NOMO-1 treated with DMSO at 0.1 percent for 48 hours (cell line): ENCODE measurements around the gene ZRANB1.

Experiments used
- DNase-seq: peaks from one replicate; lab custom pipeline; 2025; ENCODE audit not compliant: unreplicated experiment; lab: John Stamatoyannopoulos, UW

The ZRANB1 gene

GRCh38 chr10:124918906-124919305 is 23.0 kb upstream of the ZRANB1 start:
- DNase-seq: no peak

DNA sequence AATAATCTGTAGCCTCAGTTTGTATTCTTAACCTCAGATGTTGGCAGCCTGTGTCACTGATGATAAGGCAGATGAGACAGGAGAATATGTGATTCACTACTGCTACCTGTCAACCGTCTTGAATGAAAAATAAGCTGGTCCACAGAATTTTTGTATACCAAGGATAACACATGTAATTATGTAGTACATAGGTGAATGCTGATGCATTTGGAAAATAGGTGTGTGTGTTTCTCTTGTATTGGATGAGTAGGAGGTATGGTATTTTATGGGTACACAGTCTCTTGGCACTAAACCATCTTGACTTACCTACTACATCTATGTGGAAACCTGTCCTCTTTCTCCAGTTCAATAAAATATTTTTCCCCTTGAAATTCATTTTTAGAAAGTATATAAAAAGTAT is 20.7 kb upstream of the ZRANB1 start:
- no peak for DNase-seq

DNA sequence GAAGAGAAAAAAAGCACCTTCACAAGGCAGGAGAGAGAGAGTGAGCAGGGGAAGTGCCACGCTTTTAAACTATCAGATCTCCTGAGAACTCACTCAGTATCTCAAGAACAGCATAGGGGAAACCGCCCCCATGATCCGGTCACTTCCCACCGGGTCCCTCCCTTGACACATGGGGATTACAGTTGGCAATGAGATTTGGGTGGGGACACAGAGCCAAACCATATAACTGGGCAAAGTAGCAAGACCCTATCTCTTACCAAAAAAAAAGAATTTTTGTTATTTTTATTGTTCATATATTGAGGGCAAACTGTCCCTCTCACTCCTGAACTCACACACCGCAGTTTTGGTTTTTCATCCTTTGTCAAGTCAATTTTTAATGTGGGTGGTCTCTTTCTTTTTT is 18.2 kb upstream of the ZRANB1 start:
- no peak for DNase-seq

DNA sequence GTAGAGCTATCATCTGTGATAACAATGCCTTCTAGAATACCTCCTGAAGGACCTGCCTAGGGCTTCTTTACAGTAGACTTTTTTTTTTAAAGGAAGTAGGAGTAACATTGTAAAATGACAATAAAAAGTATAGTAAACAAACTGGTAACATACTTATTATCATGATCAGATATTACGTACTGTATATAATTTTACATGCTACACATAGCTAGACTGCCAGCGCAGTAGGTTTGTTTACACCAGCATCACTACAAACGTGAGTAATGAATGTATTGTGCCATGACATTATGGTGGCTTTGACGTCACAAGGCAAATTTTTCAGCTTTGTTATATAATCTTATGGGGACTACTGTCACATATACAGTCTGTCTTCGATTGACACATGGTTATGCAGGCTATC is 15.4 kb upstream of the ZRANB1 start:
- DNase-seq: no peak

GRCh38 chr10:124928087-124928486 is 13.8 kb upstream of the ZRANB1 start:
- DNase-seq: no peak

DNA sequence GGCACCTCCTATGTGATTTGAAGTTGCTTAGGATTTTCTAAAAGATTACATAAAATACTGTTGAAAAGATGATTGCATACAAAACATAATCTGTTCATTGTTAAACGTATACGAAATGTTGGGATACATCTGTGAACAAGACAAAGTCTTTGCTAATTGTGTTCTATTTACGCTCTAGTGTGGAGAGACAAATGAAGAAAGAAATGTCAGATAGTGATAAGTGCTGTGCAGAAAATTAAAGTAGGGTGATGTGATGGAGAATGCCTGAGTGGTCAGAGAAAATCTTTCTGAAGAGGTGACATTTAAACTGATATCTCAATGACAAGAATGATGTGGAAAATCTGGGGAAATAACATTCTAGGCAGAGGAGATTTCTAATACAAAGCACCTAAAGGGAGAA is 13.4 kb upstream of the ZRANB1 start:
- no peak for DNase-seq

GRCh38 chr10:124935946-124936345 is 6.0 kb upstream of the ZRANB1 start:
- DNase-seq: no peak

- no peak for DNase-seq
These were observed 5.1 kb upstream of the ZRANB1 start for GRCh38 chr10:124936813-124937212.

DNA sequence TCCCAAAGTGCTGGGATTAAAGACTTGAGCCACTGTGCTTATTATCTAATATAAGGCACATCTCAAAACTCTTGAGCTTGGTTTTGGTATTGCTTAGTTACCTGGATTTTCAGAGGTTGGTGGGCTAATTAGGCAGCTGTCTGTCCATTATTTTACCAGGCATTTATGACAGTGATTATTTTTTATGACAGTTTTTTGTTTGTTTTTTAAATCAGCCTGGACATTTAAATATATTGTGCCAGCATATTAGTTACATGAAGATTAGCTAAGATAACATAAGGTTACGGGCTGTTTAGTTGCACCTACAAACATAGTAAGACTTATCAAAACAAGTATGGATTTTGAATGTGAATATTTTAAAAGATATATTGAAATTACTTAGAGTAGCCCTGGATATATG is 2.6 kb upstream of the ZRANB1 start:
- DNase-seq: no peak

DNA sequence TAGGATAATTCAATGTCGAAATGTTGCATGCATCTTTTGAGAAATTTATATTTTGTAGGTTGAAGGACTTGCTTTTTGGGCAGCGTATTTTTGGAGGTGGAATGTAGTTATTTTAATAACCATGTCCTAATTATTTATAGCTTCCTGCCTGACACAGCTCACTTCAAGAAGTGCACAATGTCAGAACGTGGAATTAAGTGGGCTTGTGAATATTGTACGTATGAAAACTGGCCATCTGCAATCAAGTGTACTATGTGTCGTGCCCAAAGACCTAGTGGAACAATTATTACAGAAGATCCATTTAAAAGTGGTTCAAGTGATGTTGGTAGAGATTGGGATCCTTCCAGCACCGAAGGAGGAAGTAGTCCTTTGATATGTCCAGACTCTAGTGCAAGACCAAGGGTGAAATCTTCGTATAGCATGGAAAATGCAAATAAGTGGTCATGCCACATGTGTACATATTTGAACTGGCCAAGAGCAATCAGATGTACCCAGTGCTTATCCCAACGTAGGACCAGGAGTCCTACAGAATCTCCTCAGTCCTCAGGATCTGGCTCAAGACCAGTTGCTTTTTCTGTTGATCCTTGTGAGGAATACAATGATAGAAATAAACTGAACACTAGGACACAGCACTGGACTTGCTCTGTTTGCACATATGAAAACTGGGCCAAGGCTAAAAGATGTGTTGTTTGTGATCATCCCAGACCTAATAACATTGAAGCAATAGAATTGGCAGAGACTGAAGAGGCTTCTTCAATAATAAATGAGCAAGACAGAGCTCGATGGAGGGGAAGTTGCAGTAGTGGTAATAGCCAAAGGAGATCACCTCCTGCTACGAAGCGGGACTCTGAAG is 620 bp downstream of the ZRANB1 start:
- no peak for DNase-seq

DNA sequence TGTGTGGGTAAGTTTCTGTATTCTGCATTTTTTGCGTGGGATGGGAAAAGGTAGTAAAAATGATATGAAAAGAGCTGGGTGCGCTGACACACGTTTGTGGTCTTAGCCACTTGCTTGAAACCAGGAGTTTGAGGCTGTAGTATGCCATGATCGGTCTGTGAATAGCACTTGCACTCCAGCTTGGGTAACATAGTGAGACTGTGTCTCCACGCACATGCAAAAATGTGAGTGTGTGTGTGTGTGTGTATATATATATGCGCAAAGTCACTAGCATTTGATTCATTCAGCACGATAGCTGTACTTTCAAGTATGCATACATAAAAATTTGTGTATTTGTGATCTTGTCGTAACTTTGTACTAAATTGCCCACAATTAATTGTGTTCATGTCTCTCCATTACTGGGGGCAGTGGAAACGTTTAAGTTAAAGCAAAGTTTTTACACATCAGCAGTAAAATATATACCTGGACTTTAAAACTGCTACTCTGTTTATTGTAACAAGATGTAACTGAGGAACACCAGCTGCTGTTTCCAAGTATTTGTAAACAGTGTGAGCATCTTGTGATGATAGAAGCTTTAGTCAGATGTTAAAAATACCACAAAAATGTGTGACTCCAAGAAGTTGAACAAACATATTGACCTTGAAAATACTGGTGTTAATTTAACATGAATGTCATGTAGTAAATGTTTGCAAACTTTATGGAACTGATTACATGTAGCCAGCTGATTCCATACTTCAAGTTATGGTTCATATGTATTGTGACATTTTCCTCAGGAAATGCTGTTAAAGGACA is 1.6 kb downstream of the ZRANB1 start:
- DNase-seq: no peak

DNA sequence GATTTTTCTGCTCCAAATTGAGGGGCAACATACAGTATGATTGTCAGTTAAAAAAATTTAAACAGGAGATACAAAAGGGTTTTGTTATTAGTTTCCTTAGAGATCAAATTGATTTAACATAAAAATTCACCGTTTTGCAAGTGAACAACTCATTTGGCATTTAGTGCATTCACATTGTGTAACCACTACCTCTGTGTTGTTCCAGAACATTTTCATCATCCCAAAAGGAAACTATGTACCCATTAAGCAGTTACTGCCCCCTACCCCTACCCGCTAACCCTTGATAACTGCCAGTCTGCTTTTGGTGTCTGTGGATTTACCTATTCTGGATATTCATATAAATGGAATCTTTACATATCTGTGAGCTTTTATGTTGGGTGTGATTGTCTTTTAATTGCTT is 3.1 kb downstream of the ZRANB1 start:
- no peak for DNase-seq

- DNase-seq: no peak
These were observed 5.0 kb downstream of the ZRANB1 start for GRCh38 chr10:124946945-124947344.

DNA sequence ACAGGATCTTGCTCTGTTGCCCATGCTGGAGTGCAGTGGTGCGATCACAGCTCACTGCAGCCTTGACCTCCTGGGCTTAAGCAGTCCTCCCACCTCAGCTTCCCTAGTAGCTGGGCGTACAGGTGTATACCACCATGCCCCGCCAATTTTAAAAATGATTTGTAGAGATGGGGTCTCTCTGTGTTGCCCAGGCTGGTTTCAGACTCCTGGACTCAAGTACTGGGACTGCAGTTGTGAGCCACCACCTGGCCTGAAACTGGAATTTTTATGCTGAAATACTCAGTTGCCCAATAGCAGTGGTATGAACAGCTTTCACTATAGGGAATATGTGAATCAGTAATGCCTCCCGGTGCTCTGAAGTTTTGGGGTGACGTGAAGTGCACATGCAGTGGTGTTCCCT is 7.6 kb downstream of the ZRANB1 start:
- DNase-seq: no peak

- no peak for DNase-seq
These were observed 10.2 kb downstream of the ZRANB1 start for GRCh38 chr10:124952123-124952522.

DNA sequence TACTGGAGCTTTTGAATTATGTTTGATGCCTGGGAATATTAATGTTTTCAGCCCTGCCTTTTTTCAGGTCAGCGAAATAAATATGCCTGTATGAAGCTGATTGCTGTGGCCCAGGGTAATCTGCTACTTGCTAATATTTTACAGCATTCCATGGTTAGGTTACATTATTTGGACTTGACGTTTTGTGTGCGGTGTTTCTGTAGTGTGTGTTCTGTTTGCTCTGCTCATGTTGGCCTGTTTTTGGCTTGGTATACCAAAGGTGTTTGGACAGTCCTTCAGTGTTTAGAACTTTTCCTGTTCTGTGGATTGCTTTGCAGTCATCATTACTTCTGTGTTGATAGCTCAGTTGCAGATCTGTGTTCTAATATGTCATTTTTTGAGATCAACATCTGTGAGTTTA is 11.5 kb downstream of the ZRANB1 start:
- no peak for DNase-seq

GRCh38 chr10:124955243-124955642 is 13.3 kb downstream of the ZRANB1 start:
- no peak for DNase-seq

DNA sequence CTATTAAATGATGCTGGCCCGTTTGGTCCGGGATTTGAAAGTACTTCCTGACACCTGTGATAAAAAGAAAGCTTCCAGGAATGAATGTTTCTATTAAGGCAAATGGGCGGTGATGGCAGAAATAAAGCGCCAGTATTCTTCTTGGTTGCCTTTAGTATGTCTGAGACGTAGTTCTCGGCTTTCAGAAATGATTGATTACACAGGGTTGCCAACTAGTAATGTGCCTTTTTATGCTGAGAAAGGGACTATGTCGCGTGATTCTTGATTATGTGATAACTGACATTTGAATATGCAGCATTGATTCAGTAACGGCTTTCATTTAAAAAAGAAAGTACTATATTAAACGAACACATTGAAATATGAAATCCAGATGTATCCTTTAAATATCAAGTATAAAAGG is 13.9 kb downstream of the ZRANB1 start:
- DNase-seq: no peak

DNA sequence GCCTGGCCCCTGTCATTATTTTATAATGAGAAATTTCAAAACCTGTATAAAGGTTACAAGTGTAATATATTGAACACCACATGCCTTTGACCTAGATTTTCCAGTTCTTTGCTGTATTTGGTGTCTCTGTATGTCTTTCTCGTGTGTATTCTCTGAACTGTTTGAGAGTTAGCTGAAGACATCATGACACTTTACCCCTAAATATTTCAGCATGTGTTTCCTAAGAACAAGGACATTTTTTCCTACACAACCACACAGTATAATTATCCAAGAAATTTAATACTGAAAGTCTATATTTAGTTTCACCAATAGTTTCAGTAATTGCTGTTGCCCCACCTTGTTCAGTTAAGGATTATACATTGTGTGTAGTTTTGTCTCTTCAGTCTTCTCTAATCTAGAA is 14.8 kb downstream of the ZRANB1 start:
- no peak for DNase-seq

DNA sequence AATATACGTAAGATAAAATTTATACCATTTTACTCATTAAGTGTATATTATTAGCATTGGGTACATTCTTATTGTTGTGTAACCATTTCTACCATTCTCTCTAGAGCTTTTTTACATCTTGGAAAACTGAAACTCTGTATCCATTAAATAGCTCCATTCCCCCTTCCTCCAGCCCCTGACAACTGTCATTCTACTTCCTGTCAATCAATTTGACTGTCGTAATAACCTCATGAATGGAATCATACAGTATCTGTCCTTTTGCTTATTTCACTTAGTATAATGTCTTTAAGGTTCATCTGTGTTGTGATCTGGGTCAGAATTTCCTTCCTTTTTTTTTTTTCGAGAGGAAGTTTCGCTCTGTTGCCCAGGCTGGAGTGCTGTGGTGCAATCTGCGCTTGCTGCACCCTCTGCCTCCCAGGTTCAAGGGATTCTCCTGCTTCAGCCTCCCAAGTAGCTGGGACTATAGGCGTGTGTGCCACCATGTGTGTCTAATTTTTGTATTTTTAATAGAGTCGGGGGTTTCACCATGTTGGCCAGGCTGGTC is 15.6 kb downstream of the ZRANB1 start:
- DNase-seq: peak; percentile 58

DNA sequence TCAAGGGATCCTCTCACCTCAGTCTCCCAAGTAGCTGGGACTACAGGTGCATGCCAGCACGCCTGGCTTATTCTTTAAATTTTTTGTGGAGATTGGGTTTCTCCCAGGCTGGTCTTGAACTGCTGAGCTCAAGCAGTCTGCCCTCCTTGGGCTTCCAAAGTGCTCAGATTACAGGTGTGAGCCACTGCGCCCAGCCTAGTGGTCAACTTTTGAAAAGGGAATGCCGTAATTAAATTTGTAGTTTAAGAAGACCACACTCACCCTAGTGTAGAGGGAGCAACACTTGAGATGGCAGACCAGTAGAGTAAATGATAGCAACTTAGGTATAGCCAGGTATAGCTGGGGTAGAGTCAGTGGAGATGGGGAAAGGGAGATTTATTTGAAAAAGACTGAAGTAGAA is 17.6 kb downstream of the ZRANB1 start:
- no peak for DNase-seq

- no peak for DNase-seq
These were observed 19.3 kb downstream of the ZRANB1 start for GRCh38 chr10:124961248-124961570.
